Frontal cortex (tissue), 1 donor: ENCODE results near the gene NECAB2. TPM values are rescaled to one million over a fixed set of nuclear protein-coding genes. Genes with fewer than 3 reads are reported as not detected.

Experiments used
- small RNA-seq: library from RNA; depleted of rRNA; stranded (forward); fragments of <200 nt; gene quantifications from one replicate; pipeline ENCODE3, GENCODE V24; 2014
- total RNA-seq: library from RNA; depleted of rRNA; stranded (reverse); fragments of >200 nt; gene quantifications from one replicate; pipeline ENCODE4 v1.2.3, GENCODE V29; 2014

The NECAB2 gene
- total RNA-seq, 1 donor from 2014 or later: 6.9 TPM

Small RNA genes lying within 50 kb of the gene (small RNA-seq; reads per million reads assigned to genes)
- not detected for gene RNA5SP432

Other genes with a start within 250 kb of the NECAB2 start
- 126 TPM for gene HSBP1, start 160.3 kb upstream of the NECAB2 start, total RNA-seq
- 3.3 TPM for gene MLYCD, start 69.1 kb upstream of the NECAB2 start, total RNA-seq
- gene OSGIN1, start 15.0 kb upstream of the NECAB2 start, total RNA-seq: not detected
- gene SLC38A8, start 74.6 kb downstream of the NECAB2 start, total RNA-seq: not detected
- 76.6 TPM for gene MBTPS1, start 148.7 kb downstream of the NECAB2 start, total RNA-seq
- gene HSDL1, start 176.9 kb downstream of the NECAB2 start, total RNA-seq: 223 TPM
- gene DNAAF1, start 177.1 kb downstream of the NECAB2 start, total RNA-seq: 0.41 TPM
- gene TAF1C, start 218.8 kb downstream of the NECAB2 start, total RNA-seq: 18.8 TPM
- gene ADAD2, start 222.9 kb downstream of the NECAB2 start, total RNA-seq: not detected